H1 (cell line): ENCODE data around the gene INO80C.

Experiments used
- CTCF ChIP-seq, 3 experiments: IDR thresholded peaks; 1 replicate in 2 of 3; 2 replicates in 1 of 3; pipeline versions ENCODE4 v1.5.1 to v1.6.1; 2011; ENCODE audit warnings: low read length in 3 of 3, mild to moderate bottlenecking in 3 of 3, inconsistent platforms in 2 of 3, low read depth in 1 of 3, moderate library complexity in 1 of 3; ENCODE audit not compliant: insufficient read depth in 1 of 3; ENCODE audit errors: control extremely low read depth in 1 of 3
- JUN ChIP-seq: IDR thresholded peaks from 2 replicates; pipeline ENCODE4 v1.6.1; 2011; ENCODE audit warnings: low read depth, mild to moderate bottlenecking, improper control_type of control experiment, low read length
- PHF8 ChIP-seq: fragments of 200-600 bp; sonication (generic); conservative IDR thresholded peaks from 2 replicates; pipeline ENCODE4 v1.7.1; 2012; ENCODE audit warnings: low read depth, mild to moderate bottlenecking, inconsistent platforms, low read length, moderate library complexity
- POLR2A ChIP-seq, 2 experiments: IDR thresholded peaks; 1 replicate in 1 of 2; 2 replicates in 1 of 2; pipeline ENCODE4 v1.6.1; 2011; ENCODE audit warnings: low read depth in 2 of 2, low read length in 2 of 2, mild to moderate bottlenecking in 2 of 2; ENCODE audit errors: control extremely low read depth in 1 of 2
- RXRA ChIP-seq: IDR thresholded peaks from 2 replicates; pipeline ENCODE4 v1.6.1; 2011; ENCODE audit warnings: low read depth, mild to moderate bottlenecking, low read length, moderate library complexity; ENCODE audit not compliant: insufficient read depth
- TEAD4 ChIP-seq: IDR thresholded peaks from 2 replicates; pipeline ENCODE4 v1.6.1; 2012; ENCODE audit warnings: low read depth, low read length, inconsistent platforms, mixed read lengths

- TF ChIP-seq CTCF (IDR thresholded peaks at IDR 0.05; ENCODE audit: control extremely low read depth in 1 of 3, insufficient read depth in 1 of 3, low read depth in 1 of 3, low read length in 3 of 3) (no peak), RXRA (no peak), PHF8 (no peak), TEAD4 (no peak), POLR2A (IDR thresholded peaks at IDR 0.05; ENCODE audit: control extremely low read depth in 1 of 2, low read depth in 2 of 2, low read length in 2 of 2) (no peak), JUN (no peak)
These were observed 4.3 kb upstream of the INO80C start for GRCh38 chr18:35502052-35502451.
